OCI-LY7 (cell line): ENCODE results near the gene TBC1D20. TPM values are rescaled to one million over a fixed set of nuclear protein-coding genes. Genes with fewer than 3 reads are reported as not detected.

Experiments used
- BruUV-seq: library from RNA; stranded (reverse); fragments of 400-500 nt; replicated peaks from 2 replicates; lab custom pipeline; 2021; lab: Mats Ljungman, UMichigan
- CTCF ChIA-PET: fragments of 300-600 bp; sonication (Branson Sonifier 250); formaldehyde crosslinking; loops from one replicate; lab custom pipeline; 2022; ENCODE audit warnings: antibody characterized with exemption; ENCODE audit not compliant: unreplicated experiment; lab: Charles Lee
- POLR2A ChIA-PET: fragments of 300-600 bp; sonication (Branson Sonifier 250); formaldehyde crosslinking; loops from one replicate; lab custom pipeline; 2022; ENCODE audit warnings: antibody characterized with exemption; lab: Charles Lee
- DNase-seq: peaks from one replicate; pipeline ENCODE4 v3.0.0-alpha.2; 2015; ENCODE audit warnings: low spot score
- H2AFZ ChIP-seq: fragments of 200-600 bp; sonication (generic), shearing (Covaris generic); 2 replicates; pipeline ENCODE4 v1.6.1; 2014; ENCODE audit warnings: mild to moderate bottlenecking, antibody characterized with exemption, low read length, moderate library complexity
- H3K27ac ChIP-seq: fragments of 200-600 bp; sonication (generic); 2 replicates; pipeline ENCODE4 v1.5.1; 2014; ENCODE audit warnings: mixed run types, low read depth, mild to moderate bottlenecking, moderate library complexity, low read length, inconsistent platforms; ENCODE audit not compliant: poor library complexity, severe bottlenecking
- H3K36me3 ChIP-seq: fragments of 200-600 bp; sonication (generic); 2 replicates; pipeline ENCODE4 v1.6.1; 2014; ENCODE audit warnings: mild to moderate bottlenecking, antibody characterized with exemption, low read length, moderate library complexity, mixed read lengths; ENCODE audit not compliant: insufficient read depth
- H3K4me1 ChIP-seq: fragments of 200-600 bp; sonication (generic); 2 replicates; pipeline ENCODE4 v1.5.1; 2014; ENCODE audit warnings: mild to moderate bottlenecking, low read length; ENCODE audit not compliant: insufficient read depth, poor library complexity, severe bottlenecking
- H3K4me2 ChIP-seq: fragments of 200-600 bp; sonication (generic); 2 replicates; pipeline ENCODE4 v1.6.1; 2014; ENCODE audit warnings: mild to moderate bottlenecking, low read length
- H3K4me3 ChIP-seq: fragments of 200-600 bp; sonication (generic); 2 replicates; pipeline ENCODE4 v1.5.1; 2014; ENCODE audit warnings: mild to moderate bottlenecking, low read depth, low read length; ENCODE audit not compliant: poor library complexity, severe bottlenecking
- H3K79me2 ChIP-seq: fragments of 200-600 bp; sonication (generic); 2 replicates; pipeline ENCODE4 v1.6.1; 2016; ENCODE audit warnings: low read depth, mild to moderate bottlenecking, low read length, moderate library complexity, mixed read lengths; ENCODE audit not compliant: insufficient read depth
- H3K9me2 ChIP-seq: fragments of 200-600 bp; sonication (generic); 2 replicates; pipeline ENCODE4 v1.6.1; 2016; ENCODE audit warnings: mild to moderate bottlenecking, low read length, mixed read lengths; ENCODE audit not compliant: insufficient read depth
- H3K9me3 ChIP-seq: fragments of 200-600 bp; sonication (generic); 2 replicates; pipeline ENCODE4 v1.6.1; 2014; ENCODE audit warnings: mild to moderate bottlenecking, mixed run types, low read length, mixed read lengths
- H4K20me1 ChIP-seq: fragments of 200-600 bp; sonication (generic); 2 replicates; pipeline ENCODE4 v1.6.1; 2014; ENCODE audit warnings: mild to moderate bottlenecking, antibody characterized with exemption, low read length, moderate library complexity, mixed read lengths; ENCODE audit not compliant: insufficient read depth
- EZH2phosphoT487 ChIP-seq: fragments of 200-600 bp; sonication (generic); IDR thresholded peaks from 2 replicates; pipeline ENCODE4 v1.6.1; 2018; ENCODE audit warnings: low read depth, borderline replicate concordance, mild to moderate bottlenecking, mixed run types, antibody characterized with exemption, low read length, moderate library complexity, mixed read lengths
- intact Hi-C: fragments of 100-400 bp; cut with micrococcal nuclease; formaldehyde crosslinking; loops from one replicate; pipeline ENCODE4 v1.10.0; 2022; ENCODE audit not compliant: unreplicated experiment
- total RNA-seq, 2 experiments: library from RNA; depleted of rRNA in 1 of 2; stranded (reverse); fragments of >200 nt in 1 of 2; shearing (Covaris generic) in 1 of 2; gene quantifications; 2 replicates each; pipeline ENCODE4 v1.2.3, GENCODE V29; 2014 to 2022
- TF ChIP-seq, protein P1 (sequence below): fragments of 200-600 bp; sonication (generic); conservative IDR thresholded peaks from 2 replicates; pipeline ENCODE4 v1.5.1; 2014; ENCODE audit warnings: mild to moderate bottlenecking, antibody characterized with exemption, low read length, moderate library complexity, mixed read lengths

TBC1D20 gene
- total RNA-seq, 2 experiments from 2014 or later = 17.4 to 20.8 TPM

DNA sequence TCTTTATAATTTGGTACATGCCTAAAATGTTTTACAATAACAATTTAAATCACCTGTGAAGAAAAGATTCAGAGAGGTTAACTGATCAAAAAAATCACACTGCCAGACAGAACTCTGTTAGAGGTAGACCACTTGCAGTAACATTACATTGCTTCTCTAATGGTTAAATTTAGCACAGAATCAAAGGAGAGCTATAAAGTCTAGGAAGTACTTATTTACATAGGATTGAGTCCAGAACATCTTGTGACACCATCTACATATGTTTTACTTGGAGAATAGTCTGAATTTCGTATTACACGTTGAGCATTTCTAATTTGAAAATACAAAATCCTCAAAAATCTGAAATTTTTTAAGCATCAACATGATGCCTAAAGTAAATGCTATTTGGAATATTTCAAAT lies 17.2 kb upstream of the TBC1D20 start:
- no peaks in the 10 kb centered on the region for H3K4me1 ChIP-seq
- no peak overlapping the region for H2AFZ ChIP-seq
- no peak overlapping the region for H3K4me2 ChIP-seq
- no peaks in the 10 kb centered on the region for H4K20me1 ChIP-seq
- H3K36me3 ChIP-seq = peaks cover 80% of the 10 kb centered on the region
- no peak overlapping the region for H3K27ac ChIP-seq
- POLR2A ChIA-PET = interaction anchor here (0.6 kb wide), 1 partner anchor 256 kb away, joined by 3 read pairs; no protein-coding TSS in a partner anchor
- H3K9me3 ChIP-seq = no peaks in the 10 kb centered on the region
- CTCF ChIA-PET = no interaction called here
- BruUV-seq = no TSS peak
- TF ChIP-seq, protein P1, sequence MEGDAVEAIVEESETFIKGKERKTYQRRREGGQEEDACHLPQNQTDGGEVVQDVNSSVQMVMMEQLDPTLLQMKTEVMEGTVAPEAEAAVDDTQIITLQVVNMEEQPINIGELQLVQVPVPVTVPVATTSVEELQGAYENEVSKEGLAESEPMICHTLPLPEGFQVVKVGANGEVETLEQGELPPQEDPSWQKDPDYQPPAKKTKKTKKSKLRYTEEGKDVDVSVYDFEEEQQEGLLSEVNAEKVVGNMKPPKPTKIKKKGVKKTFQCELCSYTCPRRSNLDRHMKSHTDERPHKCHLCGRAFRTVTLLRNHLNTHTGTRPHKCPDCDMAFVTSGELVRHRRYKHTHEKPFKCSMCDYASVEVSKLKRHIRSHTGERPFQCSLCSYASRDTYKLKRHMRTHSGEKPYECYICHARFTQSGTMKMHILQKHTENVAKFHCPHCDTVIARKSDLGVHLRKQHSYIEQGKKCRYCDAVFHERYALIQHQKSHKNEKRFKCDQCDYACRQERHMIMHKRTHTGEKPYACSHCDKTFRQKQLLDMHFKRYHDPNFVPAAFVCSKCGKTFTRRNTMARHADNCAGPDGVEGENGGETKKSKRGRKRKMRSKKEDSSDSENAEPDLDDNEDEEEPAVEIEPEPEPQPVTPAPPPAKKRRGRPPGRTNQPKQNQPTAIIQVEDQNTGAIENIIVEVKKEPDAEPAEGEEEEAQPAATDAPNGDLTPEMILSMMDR = no peak
- TF ChIP-seq EZH2phosphoT487 = no peak
- H3K79me2 ChIP-seq = no peaks in the 10 kb centered on the region
- no peak overlapping the region for H3K4me3 ChIP-seq
- DNase-seq = no peak
- no peaks in the 10 kb centered on the region for H3K9me2 ChIP-seq
- intact Hi-C loops = loop anchor here (1.0 kb wide), 1 partner anchor 125 kb away; no protein-coding TSS in a partner anchor

DNA sequence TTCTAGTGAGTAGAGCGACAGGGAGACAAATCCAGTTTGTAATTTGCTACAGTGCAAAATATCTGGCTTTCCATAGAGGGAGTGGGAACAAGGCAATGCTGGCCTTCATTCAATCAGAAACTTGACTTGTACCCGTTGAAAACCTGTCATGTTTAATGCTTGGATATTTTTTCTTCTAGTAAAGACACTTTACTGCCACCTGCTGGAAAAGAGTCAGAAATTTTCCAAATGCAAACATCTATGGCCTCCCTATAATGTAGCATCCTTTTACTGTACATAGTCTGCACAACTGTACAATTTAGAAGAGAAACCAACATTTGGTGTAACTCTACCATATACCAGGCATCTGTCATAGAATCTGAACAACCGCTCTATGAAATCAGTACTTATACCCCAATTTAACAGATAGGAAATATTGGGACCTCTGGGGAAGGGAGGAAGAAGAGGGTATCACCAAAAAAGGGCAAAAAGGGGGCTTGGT lies 16.7 kb upstream of the TBC1D20 start:
- Histone ChIP-seq H3K4me2 (no peak overlapping the region), H3K79me2 (no peaks in the 10 kb centered on the region), H3K4me3 (no peak overlapping the region), H4K20me1 (no peaks in the 10 kb centered on the region), H3K9me2 (no peaks in the 10 kb centered on the region), H3K36me3 (peaks cover 78% of the 10 kb centered on the region), H2AFZ (no peak overlapping the region), H3K27ac (no peak overlapping the region), H3K9me3 (no peaks in the 10 kb centered on the region), H3K4me1 (no peaks in the 10 kb centered on the region)
- TF ChIP-seq, protein P1 = peak; percentile 90
- no peak for TF ChIP-seq EZH2phosphoT487
- peak; percentile 80 for DNase-seq
- BruUV-seq = no TSS peak
- CTCF ChIA-PET = no interaction called here
- intact Hi-C loops = loop anchor here (1.0 kb wide), 1 partner anchor 125 kb away; no protein-coding TSS in a partner anchor
- POLR2A ChIA-PET = interaction anchor here (0.6 kb wide), 1 partner anchor 255 kb away, joined by 3 read pairs; no protein-coding TSS in a partner anchor
